Retinal pigment epithelial cell (primary cell): Measurements from ENCODE around the gene TRMT1.
A peak's percentile ranks its signal among the peaks of the same experiment; 100 is the strongest.

Source experiments
- DNase-seq: peaks from one replicate; pipeline ENCODE4 v3.0.0-alpha.2; 2010; ENCODE audit warnings: low read depth
- H3K4me3 ChIP-seq: 2 replicates; pipeline ENCODE4 v1.5.1; 2011; ENCODE audit warnings: mild to moderate bottlenecking, low read length, control low read depth, moderate library complexity
- CTCF ChIP-seq: conservative IDR thresholded peaks from 2 replicates; pipeline ENCODE4 v1.5.1; 2011; ENCODE audit warnings: low read depth, low read length, control low read depth, inconsistent platforms

Gene TRMT1

GRCh38 chr19:13102666-13103580, 13.6 kb downstream of the TRMT1 start, which contains the start of gene LYL1:
LYL1 (minus strand) TSS chr19:13102858; CDS start chr19:13101171, 1,687 bp downstream.
- DNase-seq = no peak
- no peak for TF ChIP-seq CTCF
- H3K4me3 ChIP-seq = peak within 1 kb of the TSS; percentile 6

GRCh38 chr19:13102416-13102665, 14.2 kb downstream of the TRMT1 start:
- peak overlapping the region; percentile 6 for H3K4me3 ChIP-seq
- DNase-seq = no peak
- no peak for TF ChIP-seq CTCF

GRCh38 chr19:13101590-13102415, 14.7 kb downstream of the TRMT1 start:
- H3K4me3 ChIP-seq = no peak overlapping the region
- DNase-seq = no peak
- no peak for TF ChIP-seq CTCF

- H3K4me3 ChIP-seq = no peak overlapping the region
- DNase-seq = no peak
- peak; percentile 55 for TF ChIP-seq CTCF
Measured at GRCh38 chr19:13100841-13101589, 15.5 kb downstream of the TRMT1 start.

GRCh38 chr19:13100031-13100588, 16.4 kb downstream of the TRMT1 start:
- TF ChIP-seq CTCF = no peak
- H3K4me3 ChIP-seq = no peak overlapping the region
- no peak for DNase-seq

GRCh38 chr19:13099073-13099999, 17.2 kb downstream of the TRMT1 start:
- TF ChIP-seq CTCF = no peak
- no peak overlapping the region for H3K4me3 ChIP-seq
- DNase-seq = no peak
